Heart right ventricle (tissue), 16 donors: Measurements from ENCODE around the gene ZSCAN25. TPM values are rescaled to one million over a fixed set of nuclear protein-coding genes. Genes with fewer than 3 reads are reported as not detected.
"Not testable (repeated sequence)": the region's sequence is repeated elsewhere in the genome, so short reads cannot be mapped to it uniquely, and the experiment has no call there.

Experiments
- ATAC-seq, 8 donors: fragments of 200-7000 bp; cut with Tn5 transposase; one replicate each; pipeline ENCODE4 v1.9.1; 2020; ENCODE audit warnings: mild to moderate bottlenecking in 8 of 8, moderate library complexity in 8 of 8, moderate number of reproducible peaks in 1 of 8
- DNase-seq, 2 donors: peaks; one replicate each; pipeline ENCODE4 v3.0.0-alpha.2; 2020
- H3K27ac ChIP-seq, 10 donors: fragments of 200-600 bp; sonication (generic) in 2 of 10; one replicate each; pipeline versions ENCODE4 v1.5.0 to v1.8.0; 2020 to 2022; ENCODE audit warnings: mild to moderate bottlenecking in 3 of 10
- H3K27me3 ChIP-seq, 7 donors: fragments of 200-600 bp; one replicate each; pipeline ENCODE4 v1.8.0; 2021 to 2022; ENCODE audit warnings: mild to moderate bottlenecking in 2 of 7
- H3K36me3 ChIP-seq, 9 donors: fragments of 200-600 bp; sonication (generic) in 1 of 9; one replicate each; pipeline versions ENCODE4 v1.5.0 to v1.8.0; 2020 to 2022; ENCODE audit warnings: mild to moderate bottlenecking in 2 of 9
- H3K4me1 ChIP-seq, 9 donors: fragments of 200-600 bp; sonication (generic) in 1 of 9; one replicate each; pipeline versions ENCODE4 v1.5.0 to v1.8.0; 2020 to 2022; ENCODE audit warnings: mild to moderate bottlenecking in 4 of 9
- H3K4me3 ChIP-seq, 10 donors: fragments of 200-600 bp; sonication (generic) in 2 of 10; one replicate each; pipeline versions ENCODE4 v1.5.0 to v1.8.0; 2020 to 2022; ENCODE audit warnings: mild to moderate bottlenecking in 7 of 10, moderate library complexity in 2 of 10
- H3K9me3 ChIP-seq, 11 donors: fragments of 200-600 bp in 10 of 11; sonication (generic) in 2 of 11; one replicate each; pipeline versions ENCODE4 v1.5.0 to v1.8.0; 2013 to 2022; ENCODE audit warnings: mild to moderate bottlenecking in 2 of 11, control low read depth in 1 of 11, moderate library complexity in 1 of 11
- WGBS, 2 donors: extraction: QIAGEN DNeasy Blood & Tissue Kit; methylation state at CpG; one replicate each; pipeline ENCODE4 v1.1.7; 2013; ENCODE audit warnings: inconsistent platforms in 1 of 2; 5-methylcytosine and 5-hydroxymethylcytosine counted together
- intact Hi-C, 10 donors: fragments of 100-400 bp; cut with DNase I; formaldehyde crosslinking; loops; one replicate each; pipeline versions ENCODE4 v1.11.1 to v1.14.2; 2022
- long read RNA-seq, 3 donors: library from polyadenylated mRNA; unstranded; transcript quantifications; one replicate each; pipeline ENCODE4 v2.0.0, GENCODE V29; 2020 to 2021
- polyA plus RNA-seq, 2 donors: library from polyadenylated mRNA; stranded (reverse); fragments of 200-250 nt; gene quantifications; one replicate each; pipeline ENCODE4 v1.2.3, GENCODE V29; 2013
- total RNA-seq, 10 donors: library from RNA; stranded (reverse); fragmentation: NEBNext Ultra II Directional in 3 of 10; extraction: Animal tissue kit (Norgen Biotek cat#: 25700) in 3 of 10; gene quantifications; one replicate each; pipeline versions ENCODE4 v1.2.1 to v1.2.4, GENCODE V29; 2021 to 2023
- TF ChIP-seq, protein P1 (sequence below), 9 donors: fragments of 200-600 bp; sonication (generic) in 2 of 9; IDR thresholded peaks; one replicate each; pipeline versions ENCODE4 v1.5.0 to v1.8.0; 2021 to 2022; ENCODE audit warnings: antibody characterized with exemption in 9 of 9, mild to moderate bottlenecking in 5 of 9, moderate library complexity in 1 of 9
- donor health status: Arrhythmogenic right ventricular cardiomyopathy.
- donor health status: ischemic (EF 13 %, LVEDD 7.1; RV severe dilation, severe dysfunction).
- donor health status: healthy with polysubstance abuse.
- donor health status: DM: no; HTN: yes; CAD: no.
- donor health status: DM: no; HTN: no; CAD: no.
- donor health status: ischemic (EF 25% LVEDD 6.9; RV normal size, moderate dysfunction).
- donor health status: ischemic (EF 25% LVEDD 5.7; RV mildly dilated, moderate dysfunction).
- donor health status: healthy.
- donor health status: DM: yes; HTN: yes; CAD: no.
- donor health status: Ischemic cardiomyopathy.
- donor health status: ischemic (EF 35%, LVEDD 5.7; RV mildly dilated, moderate dysfunction).
- donor health status: nonischemic (EF 11% LVEDD 7.7; RV severe dilation, severe dysfunction).
- donor health status: DM: yes; HTN: yes; CAD: no.
- donor health status: PGD.
- donor health status: ischemic (EF 29% LVEDD 5.4; RV normal size, mild dysfunction).
- donor health status: nonischemic (EF 23%, LVEDD 6.1; RV moderate dilation, normal function).

The ZSCAN25 gene
- 10 to 100 TPM in 3 of 10 donors, 1 to 10 TPM in 7; 6.1 to 10.5 (median 7.8) TPM for total RNA-seq
- polyA plus RNA-seq, result 1 to 10 TPM; 2.5 to 3.6 TPM
- long read RNA-seq, donor 1, full-length matches to known transcripts, result 3 of 10 reads
- long read RNA-seq, donor 1, partial matches to known transcripts, result 0 of 10 reads
- long read RNA-seq, donor 1, other reads (novel, unspliced or antisense), result 7 of 10 reads
- long read RNA-seq, donor 2, full-length matches to known transcripts, result 2 of 7 reads
- long read RNA-seq, donor 2, partial matches to known transcripts, result 0 of 7 reads
- long read RNA-seq, donor 2, other reads (novel, unspliced or antisense), result 5 of 7 reads
- long read RNA-seq, donor 3, full-length matches to known transcripts, result 1 of 9 reads
- long read RNA-seq, donor 3, partial matches to known transcripts, result 3 of 9 reads
- long read RNA-seq, donor 3, other reads (novel, unspliced or antisense), result 5 of 9 reads

DNA sequence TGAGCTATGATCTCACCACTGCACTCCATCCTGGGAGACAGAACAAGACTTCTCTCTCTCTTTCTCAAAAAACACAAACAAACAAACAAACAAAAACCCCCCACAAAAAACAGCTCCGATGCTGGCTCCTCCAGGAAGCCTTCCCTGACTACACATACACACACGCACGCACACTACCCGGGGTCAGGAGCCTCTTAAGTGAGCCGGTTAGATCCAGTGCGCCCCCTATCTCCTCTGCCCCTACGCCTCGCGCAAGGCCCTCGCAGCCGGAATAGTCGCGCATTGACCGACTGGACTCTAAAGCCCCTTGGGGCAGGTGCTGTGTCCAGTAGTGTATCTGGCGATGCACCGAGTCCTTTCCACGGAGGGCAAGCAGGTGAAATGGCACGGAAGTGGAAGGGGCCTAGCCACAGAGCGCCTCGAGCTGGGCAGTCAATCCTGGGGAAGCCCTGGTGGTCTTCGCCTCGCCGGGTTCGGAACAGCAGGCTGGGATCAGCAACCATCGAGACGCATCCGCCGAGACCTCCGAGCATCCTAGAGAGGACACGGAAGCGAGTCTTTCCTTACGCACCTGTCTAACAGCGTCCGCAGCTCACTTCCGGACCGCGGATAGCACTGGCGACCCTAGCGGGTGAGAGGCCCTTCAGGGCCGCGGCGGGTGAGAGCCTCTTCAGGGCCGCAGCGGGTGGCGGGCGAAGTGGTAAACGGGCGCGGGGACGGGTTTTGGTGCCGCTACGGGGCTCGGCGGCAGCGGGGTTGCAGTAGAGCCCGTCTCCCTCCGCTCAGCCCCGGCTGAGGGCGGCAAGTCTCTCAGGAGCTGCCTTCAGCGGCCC lies at the start of gene ZSCAN25:
Gene ZSCAN25 (plus strand): TSS at position 588 of the 833 bp plus-strand sequence. CDS start 2,661 bp downstream, outside the sequence.
- intact Hi-C loops, result loop anchor here in 3 of 10 donors (1.0 to 5.0 kb wide), 5 partner anchors 59 to 144 kb away; partner anchors contain the start of genes FAM200A (in 1 of the 3), ZNF655 (in 1 of the 3) and ZNF789 (in 1 of the 3)
- ATAC-seq (peak; percentile 96 to 99 (median 98)), DNase-seq (peak; percentile 89 to 91)
- TF ChIP-seq, protein P1, sequence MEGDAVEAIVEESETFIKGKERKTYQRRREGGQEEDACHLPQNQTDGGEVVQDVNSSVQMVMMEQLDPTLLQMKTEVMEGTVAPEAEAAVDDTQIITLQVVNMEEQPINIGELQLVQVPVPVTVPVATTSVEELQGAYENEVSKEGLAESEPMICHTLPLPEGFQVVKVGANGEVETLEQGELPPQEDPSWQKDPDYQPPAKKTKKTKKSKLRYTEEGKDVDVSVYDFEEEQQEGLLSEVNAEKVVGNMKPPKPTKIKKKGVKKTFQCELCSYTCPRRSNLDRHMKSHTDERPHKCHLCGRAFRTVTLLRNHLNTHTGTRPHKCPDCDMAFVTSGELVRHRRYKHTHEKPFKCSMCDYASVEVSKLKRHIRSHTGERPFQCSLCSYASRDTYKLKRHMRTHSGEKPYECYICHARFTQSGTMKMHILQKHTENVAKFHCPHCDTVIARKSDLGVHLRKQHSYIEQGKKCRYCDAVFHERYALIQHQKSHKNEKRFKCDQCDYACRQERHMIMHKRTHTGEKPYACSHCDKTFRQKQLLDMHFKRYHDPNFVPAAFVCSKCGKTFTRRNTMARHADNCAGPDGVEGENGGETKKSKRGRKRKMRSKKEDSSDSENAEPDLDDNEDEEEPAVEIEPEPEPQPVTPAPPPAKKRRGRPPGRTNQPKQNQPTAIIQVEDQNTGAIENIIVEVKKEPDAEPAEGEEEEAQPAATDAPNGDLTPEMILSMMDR (IDR thresholded peaks at IDR 0.05), result peak in 7 of 9 donors; percentile 22 to 55 (median 43)
- Histone ChIP-seq H3K4me1 (peaks cover 5 to 20% (median 13%) of the 10 kb centered on the region in 9 donors), H3K27me3 (no peaks in the 10 kb centered on the region), H3K4me3 (peak within 1 kb of the TSS; percentile 58 to 99 (median 86)), H3K27ac (peak within 1 kb of the TSS in 9 of 10 donors; percentile 70 to 92 (median 85)), H3K36me3 (peaks cover 0 to 34% (median 28%) of the 10 kb centered on the region in 9 donors), H3K9me3 (no peaks in the 10 kb centered on the region)
- 0% methylated on average over 60 of the region's 60 CpGs for WGBS, 2 donors

DNA sequence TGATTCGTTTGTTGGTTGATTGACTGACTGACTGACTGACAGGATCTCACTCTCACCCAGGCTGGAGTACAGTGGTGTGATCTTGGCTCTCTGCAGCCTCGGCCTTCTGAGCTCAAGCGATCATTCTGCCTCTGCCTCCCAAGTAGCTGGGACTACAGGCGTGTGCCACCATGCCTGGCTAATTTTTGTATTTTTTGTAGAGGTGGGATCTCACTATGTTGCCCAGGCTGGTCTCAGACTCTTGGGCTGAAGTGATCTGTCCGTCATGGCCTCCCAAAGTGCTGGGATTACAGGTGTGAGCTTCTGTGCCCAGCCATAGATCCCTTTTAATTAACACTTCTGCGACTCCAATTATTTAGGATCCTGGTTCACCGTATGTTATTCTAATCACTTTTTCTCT lies 48.0 kb upstream of the ZSCAN25 start:
- H3K27me3 ChIP-seq, ATAC-seq, DNase-seq, H3K4me1 ChIP-seq, H3K4me3 ChIP-seq, H3K27ac ChIP-seq, intact Hi-C loops, H3K9me3 ChIP-seq: not testable (repeated sequence)
- WGBS, 2 donors, result 97 to 98% methylated on average over 7 of the region's 7 CpGs
- H3K36me3 ChIP-seq, result peaks cover 0 to 100% (median 61%) of the 10 kb centered on the region in 9 donors

DNA sequence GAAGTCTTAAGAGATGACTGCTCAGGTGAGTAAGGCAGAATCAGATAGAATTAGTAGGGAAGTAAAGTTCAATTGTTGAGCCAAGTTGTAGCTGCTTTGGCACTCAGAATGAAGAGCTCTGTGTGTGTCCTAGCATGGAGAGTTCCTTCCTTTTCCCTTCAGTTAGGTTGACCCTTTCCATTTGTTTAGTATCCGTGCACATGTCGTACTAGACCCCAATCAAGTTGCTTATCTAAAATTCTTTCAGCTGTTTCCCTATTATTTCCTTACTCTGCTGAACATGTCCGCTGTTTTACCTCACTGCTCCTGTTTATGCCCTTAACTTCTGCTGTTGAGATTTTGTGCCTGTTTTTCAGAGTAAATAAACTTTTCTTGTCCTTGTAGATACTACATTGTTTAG lies 45.0 kb upstream of the ZSCAN25 start:
- no peak for DNase-seq
- intact Hi-C loops, result no loop called here
- Histone ChIP-seq H3K4me3 (no peak overlapping the region), H3K27me3 (no peaks in the 10 kb centered on the region), H3K36me3 (peaks cover 0 to 86% (median 40%) of the 10 kb centered on the region in 9 donors), H3K27ac (no peak overlapping the region), H3K9me3 (no peaks in the 10 kb centered on the region), H3K4me1 (no peaks in the 10 kb centered on the region)
- WGBS, 2 donors, result 92 to 95% methylated on average over 3 of the region's 3 CpGs
- no peak for ATAC-seq
- TF ChIP-seq, protein P1 (IDR thresholded peaks at IDR 0.05), result no peak

DNA sequence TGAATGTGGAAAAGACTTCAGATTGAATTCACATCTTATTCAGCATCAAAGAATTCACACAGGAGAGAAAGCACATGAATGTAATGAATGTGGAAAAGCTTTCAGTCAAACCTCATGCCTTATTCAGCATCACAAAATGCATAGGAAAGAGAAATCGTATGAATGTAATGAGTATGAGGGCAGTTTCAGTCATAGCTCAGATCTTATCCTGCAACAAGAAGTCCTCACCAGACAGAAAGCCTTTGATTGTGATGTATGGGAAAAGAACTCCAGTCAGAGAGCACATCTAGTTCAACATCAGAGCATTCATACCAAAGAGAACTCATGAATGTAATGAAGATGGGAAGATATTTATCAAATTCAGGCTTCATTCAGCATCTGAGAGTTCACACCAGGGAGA lies 43.5 kb upstream of the ZSCAN25 start:
- intact Hi-C loops, result no loop called here
- Histone ChIP-seq H3K36me3 (peaks cover 0 to 71% (median 40%) of the 10 kb centered on the region in 9 donors), H3K27ac (no peak overlapping the region), H3K27me3 (no peaks in the 10 kb centered on the region), H3K9me3 (no peaks in the 10 kb centered on the region), H3K4me1 (peaks cover 0 to 9% (median 0%) of the 10 kb centered on the region in 9 donors), H3K4me3 (no peak overlapping the region)
- TF ChIP-seq, protein P1 (IDR thresholded peaks at IDR 0.05), result no peak
- DNase-seq (no peak), ATAC-seq (no peak)
- 85 to 88% methylated on average over 1 of the region's 1 CpG for WGBS, 2 donors
